GM23338 (cell line): ENCODE data around the gene CTNND2. TPM values are rescaled to one million over a fixed set of nuclear protein-coding genes. Genes with fewer than 3 reads are reported as not detected.
A peak's percentile ranks its signal among the peaks of the same experiment; 100 is the strongest.

ENCODE experiments used
- ATAC-seq: fragments of 200-7000 bp; cut with Tn5 transposase; 3 replicates; pipeline ENCODE4 v1.9.1; 2020
- DNase-seq: peaks from one replicate; pipeline ENCODE4 v3.0.0-alpha.2; 2015; ENCODE audit warnings: low spot score
- H2AFZ ChIP-seq: fragments of 200-600 bp; sonication (generic); 2 replicates; pipeline ENCODE4 v1.8.0; 2016; ENCODE audit warnings: antibody characterized with exemption, mild to moderate bottlenecking, moderate library complexity
- H3F3A ChIP-seq: fragments of 200-600 bp; sonication (generic); replicated peaks from 2 replicates; pipeline ENCODE4 v1.8.0; 2017; ENCODE audit warnings: antibody characterized with exemption, mixed run types, low read depth
- H3K27ac ChIP-seq: fragments of 200-600 bp; sonication (generic); 2 replicates; pipeline ENCODE4 v1.6.1; 2016; ENCODE audit warnings: low read depth
- H3K27me3 ChIP-seq: fragments of 200-600 bp; sonication (generic); 2 replicates; pipeline ENCODE4 v1.8.0; 2016; ENCODE audit warnings: mild to moderate bottlenecking, mixed run types, moderate library complexity; ENCODE audit not compliant: insufficient read depth
- H3K36me3 ChIP-seq: fragments of 200-600 bp; sonication (generic); 2 replicates; pipeline ENCODE4 v1.8.0; 2016; ENCODE audit warnings: mild to moderate bottlenecking; ENCODE audit not compliant: insufficient read depth
- H3K4me1 ChIP-seq: fragments of 200-600 bp; sonication (generic); 2 replicates; pipeline ENCODE4 v1.8.0; 2016; ENCODE audit warnings: mild to moderate bottlenecking, moderate library complexity; ENCODE audit not compliant: insufficient read depth
- H3K4me2 ChIP-seq: fragments of 200-600 bp; sonication (generic); 2 replicates; pipeline ENCODE4 v1.7.1; 2017; ENCODE audit warnings: mixed run types
- H3K4me3 ChIP-seq: fragments of 200-600 bp; sonication (generic); 2 replicates; pipeline ENCODE4 v1.6.1; 2016; ENCODE audit warnings: mixed run types
- H3K79me2 ChIP-seq: fragments of 200-600 bp; sonication (generic); replicated peaks from 2 replicates; pipeline ENCODE4 v1.8.0; 2017; ENCODE audit warnings: mild to moderate bottlenecking; ENCODE audit not compliant: insufficient read depth
- H3K9me2 ChIP-seq: fragments of 200-600 bp; sonication (generic); 2 replicates; pipeline ENCODE4 v1.8.0; 2017; ENCODE audit not compliant: insufficient read depth
- H4K20me1 ChIP-seq: fragments of 200-600 bp; sonication (generic); replicated peaks from 2 replicates; pipeline ENCODE4 v1.8.0; 2017; ENCODE audit warnings: mild to moderate bottlenecking; ENCODE audit not compliant: insufficient read depth
- H3K27ac Mint-ChIP-seq: 2 replicates; pipeline ENCODE4 v1.8.0; 2020; ENCODE audit warnings: inconsistent platforms, mild to moderate bottlenecking, moderate library complexity, mixed read lengths
- H3K27me3 Mint-ChIP-seq: 3 replicates; pipeline ENCODE4 v1.8.0; 2022; ENCODE audit warnings: low read depth, mild to moderate bottlenecking, moderate library complexity, mixed read lengths, inconsistent platforms; ENCODE audit not compliant: insufficient read depth, poor library complexity
- H3K36me3 Mint-ChIP-seq: 3 replicates; pipeline ENCODE4 v1.8.0; 2021; ENCODE audit warnings: low read depth, mild to moderate bottlenecking, inconsistent platforms, moderate library complexity, mixed read lengths
- H3K4me1 Mint-ChIP-seq: 3 replicates; pipeline ENCODE4 v1.8.0; 2020; ENCODE audit warnings: mild to moderate bottlenecking, inconsistent platforms, mixed read lengths
- H3K4me3 Mint-ChIP-seq: 3 replicates; pipeline ENCODE4 v1.8.0; 2021; ENCODE audit warnings: moderate library complexity, mild to moderate bottlenecking, inconsistent platforms, mixed read lengths
- H3K9me3 Mint-ChIP-seq: 3 replicates; pipeline ENCODE4 v1.8.0; 2020; ENCODE audit warnings: moderate library complexity, mild to moderate bottlenecking, inconsistent platforms, mixed read lengths
- CREB1 ChIP-seq: fragments of 250-450 bp; sonication (Bioruptor Pico); IDR thresholded peaks from 2 replicates; pipeline ENCODE4 v1.5.0; 2020; ENCODE audit warnings: low read depth, mild to moderate bottlenecking, moderate library complexity
- ETS1 ChIP-seq: IDR thresholded peaks from 2 replicates; pipeline ENCODE4 v1.6.1; 2016; ENCODE audit warnings: antibody characterized with exemption
- EZH2 ChIP-seq: fragments of 200-600 bp; sonication (generic); IDR thresholded peaks from one replicate; pipeline ENCODE4 v1.8.0; 2017; ENCODE audit warnings: antibody characterized with exemption, mild to moderate bottlenecking, low read depth; ENCODE audit not compliant: unreplicated experiment
- EZH2phosphoT487 ChIP-seq: fragments of 200-600 bp; sonication (generic); IDR thresholded peaks from one replicate; pipeline ENCODE4 v1.8.1; 2018; ENCODE audit warnings: antibody characterized with exemption; ENCODE audit not compliant: unreplicated experiment
- JUNB ChIP-seq: IDR thresholded peaks from one replicate; pipeline ENCODE4 v1.6.1; 2016; ENCODE audit warnings: antibody characterized with exemption; ENCODE audit not compliant: unreplicated experiment
- NANOG ChIP-seq: IDR thresholded peaks from 2 replicates; pipeline ENCODE4 v1.6.1; 2016; ENCODE audit warnings: antibody characterized with exemption, borderline replicate concordance
- POLR2AphosphoS5 ChIP-seq: IDR thresholded peaks from 2 replicates; pipeline ENCODE4 v1.6.1; 2016; ENCODE audit warnings: antibody characterized with exemption, low read depth
- STAT1 ChIP-seq: IDR thresholded peaks from one replicate; pipeline ENCODE4 v1.6.1; 2016; ENCODE audit warnings: antibody characterized with exemption; ENCODE audit not compliant: unreplicated experiment
- ZNF114 ChIP-seq: fragments of 250-450 bp; sonication (Bioruptor Pico); IDR thresholded peaks from 2 replicates; pipeline ENCODE4 v1.5.0; 2020; ENCODE audit warnings: mild to moderate bottlenecking, moderate library complexity
- ZNF331 ChIP-seq: fragments of 250-450 bp; sonication (Bioruptor Pico); IDR thresholded peaks from 2 replicates; pipeline ENCODE4 v1.5.0; 2020; ENCODE audit warnings: low read depth, mild to moderate bottlenecking, moderate library complexity
- polyA plus RNA-seq: library from polyadenylated mRNA; unstranded; fragments of >200 nt; fragmentation: Nextera tagmentation; extraction: Ambion mirVana; gene quantifications from 2 replicates; pipeline ENCODE4 v1.2.1, GENCODE V29; 2016
- total RNA-seq: library from RNA; depleted of rRNA; stranded (reverse); fragments of >200 nt; shearing (Covaris generic); gene quantifications from 2 replicates; pipeline ENCODE4 v1.2.3, GENCODE V29; 2014
- TF ChIP-seq, protein P1 (sequence below): IDR thresholded peaks from one replicate; pipeline ENCODE4 v1.6.1; 2018; ENCODE audit warnings: antibody characterized with exemption; ENCODE audit not compliant: unreplicated experiment
- TF ChIP-seq, protein P2 (sequence below): fragments of 250-450 bp; sonication (Bioruptor Pico); IDR thresholded peaks from 2 replicates; pipeline ENCODE4 v1.5.0; 2020; ENCODE audit warnings: mild to moderate bottlenecking, moderate library complexity

CTNND2 gene
- total and polyA plus RNA-seq, 2 experiments from 2014 or later: 5.1 to 7.0 TPM

DNA sequence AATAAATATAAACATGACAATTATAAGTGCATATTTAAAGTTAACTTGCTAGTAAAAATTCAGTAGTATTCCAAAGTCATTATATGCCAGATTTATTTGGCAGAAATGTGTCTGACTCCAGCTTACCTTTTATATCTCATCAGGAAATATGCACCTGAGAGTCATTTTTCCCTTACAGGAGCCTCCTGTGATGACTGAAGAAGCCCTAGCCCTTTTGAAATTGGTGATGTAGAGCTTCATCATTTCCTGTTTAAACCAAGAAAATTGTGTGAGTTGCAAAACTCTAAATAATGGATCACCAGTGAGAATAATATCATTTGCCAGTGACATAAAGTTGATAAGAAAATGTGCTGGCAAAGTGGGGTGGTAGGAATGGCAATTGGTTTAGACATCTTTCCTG is 42.1 kb upstream of the CTNND2 start (continued):
- no peak for TF ChIP-seq NANOG
- no peak for TF ChIP-seq EZH2phosphoT487
- TF ChIP-seq JUNB: no peak
- no peak for TF ChIP-seq CREB1 (CRISPR knock-in tag)
- TF ChIP-seq, protein P1, sequence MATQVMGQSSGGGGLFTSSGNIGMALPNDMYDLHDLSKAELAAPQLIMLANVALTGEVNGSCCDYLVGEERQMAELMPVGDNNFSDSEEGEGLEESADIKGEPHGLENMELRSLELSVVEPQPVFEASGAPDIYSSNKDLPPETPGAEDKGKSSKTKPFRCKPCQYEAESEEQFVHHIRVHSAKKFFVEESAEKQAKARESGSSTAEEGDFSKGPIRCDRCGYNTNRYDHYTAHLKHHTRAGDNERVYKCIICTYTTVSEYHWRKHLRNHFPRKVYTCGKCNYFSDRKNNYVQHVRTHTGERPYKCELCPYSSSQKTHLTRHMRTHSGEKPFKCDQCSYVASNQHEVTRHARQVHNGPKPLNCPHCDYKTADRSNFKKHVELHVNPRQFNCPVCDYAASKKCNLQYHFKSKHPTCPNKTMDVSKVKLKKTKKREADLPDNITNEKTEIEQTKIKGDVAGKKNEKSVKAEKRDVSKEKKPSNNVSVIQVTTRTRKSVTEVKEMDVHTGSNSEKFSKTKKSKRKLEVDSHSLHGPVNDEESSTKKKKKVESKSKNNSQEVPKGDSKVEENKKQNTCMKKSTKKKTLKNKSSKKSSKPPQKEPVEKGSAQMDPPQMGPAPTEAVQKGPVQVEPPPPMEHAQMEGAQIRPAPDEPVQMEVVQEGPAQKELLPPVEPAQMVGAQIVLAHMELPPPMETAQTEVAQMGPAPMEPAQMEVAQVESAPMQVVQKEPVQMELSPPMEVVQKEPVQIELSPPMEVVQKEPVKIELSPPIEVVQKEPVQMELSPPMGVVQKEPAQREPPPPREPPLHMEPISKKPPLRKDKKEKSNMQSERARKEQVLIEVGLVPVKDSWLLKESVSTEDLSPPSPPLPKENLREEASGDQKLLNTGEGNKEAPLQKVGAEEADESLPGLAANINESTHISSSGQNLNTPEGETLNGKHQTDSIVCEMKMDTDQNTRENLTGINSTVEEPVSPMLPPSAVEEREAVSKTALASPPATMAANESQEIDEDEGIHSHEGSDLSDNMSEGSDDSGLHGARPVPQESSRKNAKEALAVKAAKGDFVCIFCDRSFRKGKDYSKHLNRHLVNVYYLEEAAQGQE: no peak
- no peak for TF ChIP-seq POLR2AphosphoS5
- TF ChIP-seq STAT1: no peak
- no peak for TF ChIP-seq ETS1
- no peak for TF ChIP-seq ZNF331

- no peak overlapping the region for H3K4me2 ChIP-seq
- H3K9me2 ChIP-seq: no peaks in the 10 kb centered on the region
- TF ChIP-seq EZH2 (no peak), ZNF114 (CRISPR knock-in tag) (no peak), POLR2AphosphoS5 (no peak), ZNF331 (no peak)
- no peaks in the 10 kb centered on the region for H3K4me1 Mint-ChIP-seq
- H3K4me3 ChIP-seq: no peak overlapping the region
- H3K4me1 ChIP-seq: no peaks in the 10 kb centered on the region
- no peaks in the 10 kb centered on the region for H3K36me3 ChIP-seq
- H3K9me3 Mint-ChIP-seq: no peaks in the 10 kb centered on the region
- H3K27me3 ChIP-seq: no peaks in the 10 kb centered on the region
- H3K79me2 ChIP-seq: no peaks in the 10 kb centered on the region
- H3K27me3 Mint-ChIP-seq: no peaks in the 10 kb centered on the region
- peak overlapping the region; percentile 8; the same call in 1 of the 2 replicates for H2AFZ ChIP-seq
- no peak overlapping the region for H3K27ac Mint-ChIP-seq
- H3F3A ChIP-seq: no peaks in the 10 kb centered on the region
- H3K4me3 Mint-ChIP-seq: no peak overlapping the region
- ATAC-seq (no peak), DNase-seq (no peak)
- no peak overlapping the region for H3K27ac ChIP-seq
- H3K36me3 Mint-ChIP-seq: no peaks in the 10 kb centered on the region
- no peaks in the 10 kb centered on the region for H4K20me1 ChIP-seq
Measured at GRCh38 chr5:11941566-11941965, 37.3 kb upstream of the CTNND2 start.

DNA sequence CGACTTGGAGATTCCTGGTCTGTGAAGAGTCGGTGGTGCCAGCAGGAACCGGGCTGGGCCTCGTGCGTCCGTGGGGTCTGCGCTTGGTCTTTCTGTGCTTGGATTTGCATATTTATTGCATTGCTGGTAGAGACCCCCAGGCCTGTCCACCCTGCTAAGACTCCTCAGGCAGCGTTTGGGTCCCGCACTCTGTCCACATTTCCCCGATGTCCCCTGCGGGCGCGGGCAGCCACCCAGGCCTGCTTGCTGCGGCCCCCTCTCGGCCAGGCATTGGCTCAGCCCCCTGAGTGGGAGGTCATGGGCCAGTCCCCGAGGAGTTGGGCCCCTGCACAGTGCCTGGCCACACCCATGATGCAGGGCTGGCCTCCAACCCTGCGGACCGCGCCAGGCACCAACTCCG is 27.4 kb upstream of the CTNND2 start:
- Mint-ChIP-seq H3K4me1 (peaks cover 2% of the 10 kb centered on the region; the same call in 2 of the 3 replicates), H3K9me3 (no peaks in the 10 kb centered on the region), H3K27ac (no peak overlapping the region), H3K27me3 (no peaks in the 10 kb centered on the region), H3K36me3 (no peaks in the 10 kb centered on the region), H3K4me3 (no peak overlapping the region)
- Histone ChIP-seq H3K4me1 (no peaks in the 10 kb centered on the region), H3K4me3 (no peak overlapping the region), H3K4me2 (no peak overlapping the region), H3F3A (no peaks in the 10 kb centered on the region), H3K36me3 (no peaks in the 10 kb centered on the region), H3K27ac (no peak overlapping the region), H3K9me2 (0 out of 2 replicates have a peak, but pooled peaks cover 4% of the 10 kb centered on the region), H2AFZ (no peak overlapping the region), H4K20me1 (no peaks in the 10 kb centered on the region), H3K27me3 (no peaks in the 10 kb centered on the region), H3K79me2 (no peaks in the 10 kb centered on the region)
- ATAC-seq: no peak; the same call in 2 of the 3 replicates
- DNase-seq: no peak
- TF ChIP-seq, protein P2, sequence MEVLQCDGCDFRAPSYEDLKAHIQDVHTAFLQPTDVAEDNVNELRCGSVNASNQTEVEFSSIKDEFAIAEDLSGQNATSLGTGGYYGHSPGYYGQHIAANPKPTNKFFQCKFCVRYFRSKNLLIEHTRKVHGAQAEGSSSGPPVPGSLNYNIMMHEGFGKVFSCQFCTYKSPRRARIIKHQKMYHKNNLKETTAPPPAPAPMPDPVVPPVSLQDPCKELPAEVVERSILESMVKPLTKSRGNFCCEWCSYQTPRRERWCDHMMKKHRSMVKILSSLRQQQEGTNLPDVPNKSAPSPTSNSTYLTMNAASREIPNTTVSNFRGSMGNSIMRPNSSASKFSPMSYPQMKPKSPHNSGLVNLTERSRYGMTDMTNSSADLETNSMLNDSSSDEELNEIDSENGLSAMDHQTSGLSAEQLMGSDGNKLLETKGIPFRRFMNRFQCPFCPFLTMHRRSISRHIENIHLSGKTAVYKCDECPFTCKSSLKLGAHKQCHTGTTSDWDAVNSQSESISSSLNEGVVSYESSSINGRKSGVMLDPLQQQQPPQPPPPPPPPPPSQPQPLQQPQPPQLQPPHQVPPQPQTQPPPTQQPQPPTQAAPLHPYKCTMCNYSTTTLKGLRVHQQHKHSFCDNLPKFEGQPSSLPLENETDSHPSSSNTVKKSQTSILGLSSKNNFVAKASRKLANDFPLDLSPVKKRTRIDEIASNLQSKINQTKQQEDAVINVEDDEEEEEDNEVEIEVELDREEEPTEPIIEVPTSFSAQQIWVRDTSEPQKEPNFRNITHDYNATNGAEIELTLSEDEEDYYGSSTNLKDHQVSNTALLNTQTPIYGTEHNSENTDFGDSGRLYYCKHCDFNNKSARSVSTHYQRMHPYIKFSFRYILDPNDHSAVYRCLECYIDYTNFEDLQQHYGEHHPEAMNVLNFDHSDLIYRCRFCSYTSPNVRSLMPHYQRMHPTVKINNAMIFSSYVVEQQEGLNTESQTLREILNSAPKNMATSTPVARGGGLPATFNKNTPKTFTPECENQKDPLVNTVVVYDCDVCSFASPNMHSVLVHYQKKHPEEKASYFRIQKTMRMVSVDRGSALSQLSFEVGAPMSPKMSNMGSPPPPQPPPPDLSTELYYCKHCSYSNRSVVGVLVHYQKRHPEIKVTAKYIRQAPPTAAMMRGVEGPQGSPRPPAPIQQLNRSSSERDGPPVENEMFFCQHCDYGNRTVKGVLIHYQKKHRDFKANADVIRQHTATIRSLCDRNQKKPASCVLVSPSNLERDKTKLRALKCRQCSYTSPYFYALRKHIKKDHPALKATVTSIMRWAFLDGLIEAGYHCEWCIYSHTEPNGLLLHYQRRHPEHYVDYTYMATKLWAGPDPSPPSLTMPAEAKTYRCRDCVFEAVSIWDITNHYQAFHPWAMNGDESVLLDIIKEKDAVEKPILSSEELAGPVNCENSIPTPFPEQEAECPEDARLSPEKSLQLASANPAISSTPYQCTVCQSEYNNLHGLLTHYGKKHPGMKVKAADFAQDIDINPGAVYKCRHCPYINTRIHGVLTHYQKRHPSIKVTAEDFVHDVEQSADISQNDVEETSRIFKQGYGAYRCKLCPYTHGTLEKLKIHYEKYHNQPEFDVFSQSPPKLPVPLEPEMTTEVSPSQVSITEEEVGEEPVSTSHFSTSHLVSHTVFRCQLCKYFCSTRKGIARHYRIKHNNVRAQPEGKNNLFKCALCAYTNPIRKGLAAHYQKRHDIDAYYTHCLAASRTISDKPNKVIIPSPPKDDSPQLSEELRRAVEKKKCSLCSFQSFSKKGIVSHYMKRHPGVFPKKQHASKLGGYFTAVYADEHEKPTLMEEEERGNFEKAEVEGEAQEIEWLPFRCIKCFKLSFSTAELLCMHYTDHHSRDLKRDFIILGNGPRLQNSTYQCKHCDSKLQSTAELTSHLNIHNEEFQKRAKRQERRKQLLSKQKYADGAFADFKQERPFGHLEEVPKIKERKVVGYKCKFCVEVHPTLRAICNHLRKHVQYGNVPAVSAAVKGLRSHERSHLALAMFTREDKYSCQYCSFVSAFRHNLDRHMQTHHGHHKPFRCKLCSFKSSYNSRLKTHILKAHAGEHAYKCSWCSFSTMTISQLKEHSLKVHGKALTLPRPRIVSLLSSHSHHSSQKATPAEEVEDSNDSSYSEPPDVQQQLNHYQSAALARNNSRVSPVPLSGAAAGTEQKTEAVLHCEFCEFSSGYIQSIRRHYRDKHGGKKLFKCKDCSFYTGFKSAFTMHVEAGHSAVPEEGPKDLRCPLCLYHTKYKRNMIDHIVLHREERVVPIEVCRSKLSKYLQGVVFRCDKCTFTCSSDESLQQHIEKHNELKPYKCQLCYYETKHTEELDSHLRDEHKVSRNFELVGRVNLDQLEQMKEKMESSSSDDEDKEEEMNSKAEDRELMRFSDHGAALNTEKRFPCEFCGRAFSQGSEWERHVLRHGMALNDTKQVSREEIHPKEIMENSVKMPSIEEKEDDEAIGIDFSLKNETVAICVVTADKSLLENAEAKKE: no peak
- no peak for TF ChIP-seq ZNF114 (CRISPR knock-in tag)
